AG20443 (cell line): ENCODE data around the gene CLEC4G.

ENCODE experiments used
- DNase-seq: peaks from one replicate; pipeline ENCODE4 v3.0.0; 2012; ENCODE audit warnings: low spot score, mixed read lengths

CLEC4G gene

GRCh38 chr19:7729211-7729610 lies 2.7 kb downstream of the CLEC4G start:
- no peak for DNase-seq

- no peak for DNase-seq
Observed at GRCh38 chr19:7725791-7726190, 6.1 kb downstream of the CLEC4G start.

- no peak for DNase-seq
Observed at GRCh38 chr19:7722231-7722651, 9.7 kb downstream of the CLEC4G start.

- no peak for DNase-seq
Observed at GRCh38 chr19:7720351-7720750, 11.6 kb downstream of the CLEC4G start.

- no peak for DNase-seq
Observed at GRCh38 chr19:7718668-7719067, 13.2 kb downstream of the CLEC4G start.

GRCh38 chr19:7716762-7717161 lies 15.1 kb downstream of the CLEC4G start:
- DNase-seq: no peak

GRCh38 chr19:7715671-7716070 lies 16.2 kb downstream of the CLEC4G start:
- DNase-seq: no peak

- DNase-seq: no peak
Observed at GRCh38 chr19:7710616-7711015, 21.3 kb downstream of the CLEC4G start.

- no peak for DNase-seq
Observed at GRCh38 chr19:7709932-7710460, 21.9 kb downstream of the CLEC4G start.

- no peak for DNase-seq
Observed at GRCh38 chr19:7706955-7707456, 24.9 kb downstream of the CLEC4G start.

- no peak for DNase-seq
Observed at GRCh38 chr19:7706188-7706954, 25.5 kb downstream of the CLEC4G start.

- DNase-seq: no peak
Observed at GRCh38 chr19:7705387-7706187, 26.3 kb downstream of the CLEC4G start.

- DNase-seq: no peak
Observed at GRCh38 chr19:7704280-7705060, 27.4 kb downstream of the CLEC4G start.

- no peak for DNase-seq
Observed at GRCh38 chr19:7703332-7703731, 28.6 kb downstream of the CLEC4G start.

GRCh38 chr19:7701654-7702457 lies 30.1 kb downstream of the CLEC4G start, which contains the start of gene FCER2:
Gene FCER2, minus strand, starts transcription at chr19:7702131. Its CDS starts 2,371 bp downstream, at chr19:7699760.
- DNase-seq: no peak

- DNase-seq: no peak
Observed at GRCh38 chr19:7701049-7701653, 30.8 kb downstream of the CLEC4G start.

GRCh38 chr19:7699417-7700401 lies 32.2 kb downstream of the CLEC4G start:
- no peak for DNase-seq

GRCh38 chr19:7699003-7699402 lies 32.9 kb downstream of the CLEC4G start:
- no peak for DNase-seq

GRCh38 chr19:7698583-7698982 lies 33.3 kb downstream of the CLEC4G start:
- no peak for DNase-seq
